ENCODE results near the gene PSORS1C2.

DNA sequence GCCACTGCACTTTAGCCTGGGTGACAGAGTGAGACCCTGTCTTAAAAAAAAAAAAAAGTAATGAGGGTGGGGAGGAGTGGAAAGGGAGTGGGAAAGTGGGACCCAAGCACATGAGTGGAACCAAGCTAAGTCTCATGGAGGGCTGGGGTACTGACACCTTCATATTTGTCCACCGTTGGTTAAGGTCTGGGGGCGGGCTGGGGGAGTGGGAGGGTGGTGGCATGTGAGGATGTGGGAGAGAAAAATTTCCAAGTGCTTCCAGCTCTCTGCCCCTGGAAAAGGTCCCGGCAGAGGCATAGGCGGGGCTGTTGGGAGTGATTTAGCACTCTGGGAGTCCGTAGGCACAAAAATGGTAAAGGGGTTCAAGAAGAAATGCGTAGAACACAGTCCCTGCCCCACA lies 6.1 kb downstream of the PSORS1C2 start:
- TF ChIP-seq, protein P1, sequence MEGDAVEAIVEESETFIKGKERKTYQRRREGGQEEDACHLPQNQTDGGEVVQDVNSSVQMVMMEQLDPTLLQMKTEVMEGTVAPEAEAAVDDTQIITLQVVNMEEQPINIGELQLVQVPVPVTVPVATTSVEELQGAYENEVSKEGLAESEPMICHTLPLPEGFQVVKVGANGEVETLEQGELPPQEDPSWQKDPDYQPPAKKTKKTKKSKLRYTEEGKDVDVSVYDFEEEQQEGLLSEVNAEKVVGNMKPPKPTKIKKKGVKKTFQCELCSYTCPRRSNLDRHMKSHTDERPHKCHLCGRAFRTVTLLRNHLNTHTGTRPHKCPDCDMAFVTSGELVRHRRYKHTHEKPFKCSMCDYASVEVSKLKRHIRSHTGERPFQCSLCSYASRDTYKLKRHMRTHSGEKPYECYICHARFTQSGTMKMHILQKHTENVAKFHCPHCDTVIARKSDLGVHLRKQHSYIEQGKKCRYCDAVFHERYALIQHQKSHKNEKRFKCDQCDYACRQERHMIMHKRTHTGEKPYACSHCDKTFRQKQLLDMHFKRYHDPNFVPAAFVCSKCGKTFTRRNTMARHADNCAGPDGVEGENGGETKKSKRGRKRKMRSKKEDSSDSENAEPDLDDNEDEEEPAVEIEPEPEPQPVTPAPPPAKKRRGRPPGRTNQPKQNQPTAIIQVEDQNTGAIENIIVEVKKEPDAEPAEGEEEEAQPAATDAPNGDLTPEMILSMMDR (IDR thresholded peaks at IDR 0.05), result no peak
- TF ChIP-seq POLR2A (IDR thresholded peaks at IDR 0.05), result no peak
